Endothelial cell of umbilical vein (primary cell): ENCODE measurements around the gene ELOVL6.
A peak's percentile ranks its signal among the peaks of the same experiment; 100 is the strongest.

Source experiments
- CTCF ChIP-seq, 2 donors: IDR thresholded peaks; 1 replicate in 1 of 2; 2 replicates in 1 of 2; pipeline ENCODE4 v1.5.1; 2011; ENCODE audit warnings: low read length in 2 of 2, mild to moderate bottlenecking in 2 of 2, moderate library complexity in 2 of 2, control low read depth in 1 of 2, inconsistent platforms in 1 of 2, low read depth in 1 of 2; ENCODE audit not compliant: insufficient read depth in 1 of 2; ENCODE audit errors: extremely low read depth in 1 of 2
- FOS ChIP-seq: IDR thresholded peaks from 2 replicates; pipeline ENCODE4 v1.6.1; 2011; ENCODE audit warnings: mild to moderate bottlenecking, low read length, moderate library complexity, borderline replicate concordance; ENCODE audit not compliant: insufficient read depth
- POLR2A ChIP-seq: IDR thresholded peaks from 2 replicates; pipeline ENCODE4 v1.6.1; 2012; ENCODE audit warnings: low read depth, mild to moderate bottlenecking, control low read depth, low read length
- POLR2AphosphoS5 ChIP-seq: IDR thresholded peaks from 2 replicates; pipeline ENCODE4 v1.6.1; 2012; ENCODE audit warnings: low read depth, mild to moderate bottlenecking, control low read depth, low read length, moderate library complexity; ENCODE audit not compliant: insufficient read depth

DNA sequence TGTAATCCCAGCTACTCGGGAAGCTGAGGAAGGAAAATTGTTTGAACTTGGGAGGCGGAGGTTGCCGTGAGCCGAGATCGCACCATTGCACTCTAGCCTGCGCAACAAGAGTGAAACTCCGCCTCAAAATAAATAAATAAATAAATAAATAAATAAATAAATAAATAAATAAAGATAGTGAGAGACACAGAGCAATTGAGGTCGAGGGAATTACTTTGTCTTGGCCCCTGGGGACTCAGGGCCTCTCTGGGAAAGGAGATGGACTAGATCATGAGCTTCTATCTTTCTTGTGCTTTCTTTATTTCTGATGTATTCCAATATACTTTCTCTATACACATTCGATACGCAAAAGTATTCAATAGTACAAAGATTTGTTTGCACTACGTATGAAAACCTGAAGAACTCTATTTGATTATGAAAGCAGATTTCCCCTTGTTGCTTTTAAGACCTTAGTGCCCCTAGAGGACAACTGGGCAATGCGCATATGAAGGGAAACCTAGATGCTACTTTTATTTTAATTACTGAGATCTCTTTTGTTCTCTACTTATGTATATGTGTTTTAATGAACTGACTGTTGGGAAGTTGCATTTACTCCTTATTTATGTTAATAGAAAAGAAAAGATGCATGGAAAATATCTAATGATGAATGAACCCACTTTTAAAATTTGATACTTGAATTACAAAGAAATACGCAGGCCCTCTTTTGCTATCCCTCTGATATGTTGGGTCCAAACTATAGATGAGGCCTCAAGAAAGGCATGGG, 12.8 kb upstream of the ELOVL6 start:
- TF ChIP-seq CTCF (IDR thresholded peaks at IDR 0.05; ENCODE audit: extremely low read depth in 1 of 2, insufficient read depth in 1 of 2, low read depth in 1 of 2, low read length in 2 of 2) (peak; percentile 59 to 69), POLR2A (no peak), FOS (no peak), POLR2AphosphoS5 (no peak)
